Stimulated activated CD4-positive, alpha-beta T cell treated with anti-CD3 and anti-CD28 coated beads, Interleukin-4, amount 100 ng/mL, for 48 hours (primary cell): ENCODE measurements around the gene DIS3L2.
A peak's percentile ranks its signal among the peaks of the same experiment; 100 is the strongest.

Source experiments
- DNase-seq, 2 donors: peaks; one replicate each; pipeline ENCODE4 v3.0.0-alpha.2; 2020; ENCODE audit warnings: low read depth in 2 of 2

Gene DIS3L2

GRCh38 chr2:232228971-232229894 lies 267.7 kb downstream of the DIS3L2 start:
- no peak for DNase-seq

- no peak for DNase-seq
Measured at GRCh38 chr2:232229911-232230310, 268.4 kb downstream of the DIS3L2 start.

- DNase-seq: peak; percentile 16 to 35
Measured at GRCh38 chr2:232230560-232230959, 269.0 kb downstream of the DIS3L2 start.

- DNase-seq: no peak
Measured at GRCh38 chr2:232231554-232231953, 270.0 kb downstream of the DIS3L2 start.

- no peak for DNase-seq
Measured at GRCh38 chr2:232232915-232233314, 271.4 kb downstream of the DIS3L2 start.

- no peak for DNase-seq
Measured at GRCh38 chr2:232234922-232235615, 273.6 kb downstream of the DIS3L2 start.

- DNase-seq: no peak
Measured at GRCh38 chr2:232235716-232236115, 274.2 kb downstream of the DIS3L2 start.

- DNase-seq: no peak
Measured at GRCh38 chr2:232236200-232236599, 274.7 kb downstream of the DIS3L2 start.

- no peak for DNase-seq
Measured at GRCh38 chr2:232237464-232237863, 276.0 kb downstream of the DIS3L2 start.

- no peak for DNase-seq
Measured at GRCh38 chr2:232238108-232238507, 276.6 kb downstream of the DIS3L2 start.

- no peak for DNase-seq
Measured at GRCh38 chr2:232238596-232238995, 277.1 kb downstream of the DIS3L2 start.

GRCh38 chr2:232239951-232240681 lies 278.6 kb downstream of the DIS3L2 start:
- DNase-seq: no peak

GRCh38 chr2:232240906-232241305 lies 279.4 kb downstream of the DIS3L2 start:
- DNase-seq: no peak

GRCh38 chr2:232242316-232242715 lies 280.8 kb downstream of the DIS3L2 start:
- DNase-seq: no peak

GRCh38 chr2:232245111-232245510 lies 283.6 kb downstream of the DIS3L2 start:
- DNase-seq: no peak

GRCh38 chr2:232246245-232246644 lies 284.7 kb downstream of the DIS3L2 start:
- DNase-seq: no peak

- DNase-seq: no peak
Measured at GRCh38 chr2:232249096-232249495, 287.6 kb downstream of the DIS3L2 start.

GRCh38 chr2:232250246-232251175 lies 289.0 kb downstream of the DIS3L2 start:
- no peak for DNase-seq

GRCh38 chr2:232255033-232255432 lies 293.5 kb downstream of the DIS3L2 start:
- no peak for DNase-seq

- no peak for DNase-seq
Measured at GRCh38 chr2:232260075-232260474, 298.6 kb downstream of the DIS3L2 start.

GRCh38 chr2:232261776-232262175 lies 300.3 kb downstream of the DIS3L2 start:
- DNase-seq: no peak
